IPS-15b (cell line): ENCODE results near the gene NGRN.
"Not testable (repeated sequence)": the region's sequence is repeated elsewhere in the genome, so short reads cannot be mapped to it uniquely, and the experiment has no call there.

Experiments used
- H3K27me3 ChIP-seq: one replicate; pipeline ENCODE4 v1.6.1; 2013; ENCODE audit warnings: low read length; ENCODE audit not compliant: control insufficient read depth, insufficient read depth
- H3K36me3 ChIP-seq: one replicate; pipeline ENCODE4 v1.6.1; 2013; ENCODE audit warnings: low read length; ENCODE audit not compliant: control insufficient read depth, insufficient read depth
- H3K4me1 ChIP-seq: one replicate; pipeline ENCODE4 v1.6.1; 2013; ENCODE audit warnings: mild to moderate bottlenecking, low read length; ENCODE audit not compliant: control insufficient read depth, insufficient read depth
- H3K4me3 ChIP-seq: one replicate; pipeline ENCODE4 v1.5.1; 2013; ENCODE audit warnings: low read depth, low read length
- H3K9ac ChIP-seq: one replicate; pipeline ENCODE4 v1.6.1; 2013; ENCODE audit warnings: low read depth, mild to moderate bottlenecking, low read length
- H3K9me3 ChIP-seq: one replicate; pipeline ENCODE4 v1.6.1; 2013; ENCODE audit warnings: mild to moderate bottlenecking, low read length; ENCODE audit not compliant: control insufficient read depth, insufficient read depth

The NGRN gene

GRCh38 chr15:90293040-90293810 lies 27.8 kb downstream of the NGRN start:
- H3K9ac ChIP-seq, H3K36me3 ChIP-seq, H3K4me1 ChIP-seq, H3K9me3 ChIP-seq, H3K27me3 ChIP-seq, H3K4me3 ChIP-seq: not testable (repeated sequence)

DNA sequence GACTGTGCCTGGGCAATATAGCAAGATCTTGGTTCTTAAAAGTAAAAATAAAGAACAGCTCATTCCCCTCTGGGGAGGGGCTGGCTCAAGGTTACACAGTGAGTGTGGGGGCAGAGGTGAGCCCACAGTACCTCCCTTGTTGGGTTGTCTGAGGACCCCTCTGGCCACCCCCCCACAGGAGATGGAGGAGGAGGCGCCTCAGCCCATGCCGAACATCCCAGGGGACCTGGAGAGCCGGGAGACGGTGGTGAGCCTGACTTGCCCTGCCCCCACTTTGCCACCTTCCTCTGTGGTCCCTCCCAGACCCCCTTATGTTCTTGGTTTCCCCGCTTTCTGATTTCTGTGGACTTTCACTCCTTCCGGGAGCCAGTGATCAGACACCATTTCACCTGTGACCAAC lies 28.7 kb downstream of the NGRN start:
- H3K9me3 ChIP-seq, result no peaks in the 10 kb centered on the region
- no peaks in the 10 kb centered on the region for H3K27me3 ChIP-seq
- no peak overlapping the region for H3K9ac ChIP-seq
- H3K4me3 ChIP-seq, result no peak overlapping the region
- H3K36me3 ChIP-seq, result no peaks in the 10 kb centered on the region
- H3K4me1 ChIP-seq, result no peaks in the 10 kb centered on the region

- no peaks in the 10 kb centered on the region for H3K4me1 ChIP-seq
- no peaks in the 10 kb centered on the region for H3K27me3 ChIP-seq
- no peak overlapping the region for H3K4me3 ChIP-seq
- no peaks in the 10 kb centered on the region for H3K36me3 ChIP-seq
- H3K9me3 ChIP-seq, result no peaks in the 10 kb centered on the region
- H3K9ac ChIP-seq, result no peak overlapping the region
These were observed 29.3 kb downstream of the NGRN start for GRCh38 chr15:90294601-90295269.

GRCh38 chr15:90295270-90295648 lies 29.8 kb downstream of the NGRN start:
- Histone ChIP-seq H3K4me1 (no peaks in the 10 kb centered on the region), H3K9me3 (no peaks in the 10 kb centered on the region), H3K27me3 (no peaks in the 10 kb centered on the region), H3K4me3 (no peak overlapping the region), H3K36me3 (no peaks in the 10 kb centered on the region), H3K9ac (no peak overlapping the region)

- not testable (repeated sequence) for H3K36me3 ChIP-seq, H3K9me3 ChIP-seq, H3K4me1 ChIP-seq, H3K27me3 ChIP-seq, H3K9ac ChIP-seq, H3K4me3 ChIP-seq
These were observed 30.9 kb downstream of the NGRN start for GRCh38 chr15:90296316-90296884.

DNA sequence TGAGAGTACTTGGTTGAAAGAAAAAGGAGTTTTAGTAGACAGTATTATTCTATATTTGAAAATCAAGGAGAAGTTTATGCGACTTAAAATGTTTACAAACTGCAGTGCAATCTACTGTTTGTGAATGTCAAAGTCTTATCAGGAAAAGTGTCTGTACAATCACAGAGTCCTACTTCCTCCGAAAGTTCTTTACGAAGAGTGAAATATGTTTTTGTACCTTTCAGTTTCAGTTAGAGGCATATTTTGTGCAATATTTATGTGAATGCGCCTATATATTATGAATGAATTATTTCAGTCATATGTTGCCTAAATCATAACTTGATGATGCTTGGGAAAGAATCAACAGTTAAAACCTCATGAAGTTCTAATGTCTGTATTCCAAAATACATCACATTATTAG lies 31.5 kb downstream of the NGRN start:
- Histone ChIP-seq H3K36me3 (no peaks in the 10 kb centered on the region), H3K9me3 (no peaks in the 10 kb centered on the region), H3K4me1 (peaks cover 3% of the 10 kb centered on the region), H3K4me3 (no peak overlapping the region), H3K27me3 (no peaks in the 10 kb centered on the region), H3K9ac (no peak overlapping the region)

DNA sequence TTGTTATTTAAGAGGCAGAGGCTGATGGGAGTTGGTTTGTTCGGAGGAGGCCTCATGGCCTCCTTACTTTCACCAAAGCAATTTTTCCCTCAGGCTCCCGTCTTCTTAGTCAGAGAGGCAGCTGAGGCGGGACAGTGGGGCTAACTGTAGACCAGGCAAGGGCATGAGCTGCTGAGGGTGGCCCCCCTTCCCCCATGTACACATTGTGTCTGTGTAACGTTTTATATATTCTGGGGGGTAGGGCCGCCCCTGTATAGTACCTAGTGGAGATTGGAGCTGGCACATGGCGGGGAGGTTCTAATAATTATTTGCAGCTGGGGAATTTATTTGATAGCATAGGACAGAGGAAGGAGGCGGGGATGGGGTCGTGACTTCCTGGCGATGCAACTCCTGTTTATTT lies 35.1 kb downstream of the NGRN start:
- no peaks in the 10 kb centered on the region for H3K36me3 ChIP-seq
- H3K4me3 ChIP-seq, result no peak overlapping the region
- H3K9me3 ChIP-seq, result no peaks in the 10 kb centered on the region
- H3K9ac ChIP-seq, result no peak overlapping the region
- H3K27me3 ChIP-seq, result no peaks in the 10 kb centered on the region
- peaks cover 3% of the 10 kb centered on the region for H3K4me1 ChIP-seq

- H3K4me3 ChIP-seq, result no peak overlapping the region
- no peak overlapping the region for H3K9ac ChIP-seq
- H3K27me3 ChIP-seq, result no peaks in the 10 kb centered on the region
- peaks cover 3% of the 10 kb centered on the region for H3K4me1 ChIP-seq
- no peaks in the 10 kb centered on the region for H3K9me3 ChIP-seq
- H3K36me3 ChIP-seq, result no peaks in the 10 kb centered on the region
These were observed 35.7 kb downstream of the NGRN start for GRCh38 chr15:90300988-90301706.

DNA sequence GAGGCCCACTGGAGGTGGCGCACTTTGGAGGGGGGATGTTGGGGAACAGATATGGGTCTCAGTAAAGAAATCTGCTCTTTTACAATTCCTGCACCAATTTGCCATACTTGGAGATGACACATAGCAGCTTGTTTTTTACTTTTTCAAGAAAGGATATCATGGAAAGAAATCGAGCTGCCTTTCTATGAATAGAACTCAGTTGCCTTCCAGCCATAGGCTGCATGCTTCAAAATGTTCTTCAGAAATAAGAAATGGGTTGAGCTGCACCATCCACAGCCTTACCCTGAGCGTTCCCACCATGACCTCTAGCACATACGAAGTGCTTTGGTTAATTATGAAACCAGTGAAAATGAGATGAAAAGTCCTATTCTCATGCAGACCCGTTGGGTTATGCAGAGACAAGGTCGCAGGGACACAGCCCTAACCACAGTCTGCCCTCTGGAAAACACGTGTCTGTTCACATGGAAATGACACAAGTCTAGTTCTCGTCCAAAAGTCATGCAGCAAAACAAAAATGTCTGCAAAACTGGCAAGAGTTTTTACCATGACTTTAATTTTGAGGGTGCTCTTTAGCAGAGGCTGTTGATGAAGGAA lies 36.3 kb downstream of the NGRN start:
- Histone ChIP-seq H3K4me1 (peaks cover 3% of the 10 kb centered on the region), H3K9me3 (no peaks in the 10 kb centered on the region), H3K36me3 (no peaks in the 10 kb centered on the region), H3K27me3 (no peaks in the 10 kb centered on the region), H3K9ac (no peak overlapping the region), H3K4me3 (no peak overlapping the region)

DNA sequence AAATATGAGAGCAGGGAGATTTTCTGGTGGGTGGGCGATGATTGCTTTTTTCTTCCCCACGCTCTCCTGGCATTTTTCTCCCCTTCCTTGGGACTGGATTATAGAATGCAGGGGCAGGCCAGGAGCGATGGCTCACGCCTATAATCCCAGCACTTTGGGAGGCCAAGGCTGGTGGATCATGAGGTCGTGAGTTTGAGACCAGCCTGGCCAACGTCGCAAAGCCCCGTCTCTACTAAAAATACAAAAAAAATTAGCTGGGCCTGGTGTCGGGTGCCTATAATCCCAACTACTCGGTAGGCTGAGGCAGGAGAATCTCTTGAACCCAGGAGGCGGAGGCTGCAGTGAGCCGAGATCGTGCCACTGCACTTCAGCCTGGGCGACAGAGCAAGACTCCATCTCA lies 39.9 kb downstream of the NGRN start:
- H3K27me3 ChIP-seq, H3K9ac ChIP-seq, H3K4me1 ChIP-seq, H3K4me3 ChIP-seq, H3K9me3 ChIP-seq, H3K36me3 ChIP-seq: not testable (repeated sequence)

DNA sequence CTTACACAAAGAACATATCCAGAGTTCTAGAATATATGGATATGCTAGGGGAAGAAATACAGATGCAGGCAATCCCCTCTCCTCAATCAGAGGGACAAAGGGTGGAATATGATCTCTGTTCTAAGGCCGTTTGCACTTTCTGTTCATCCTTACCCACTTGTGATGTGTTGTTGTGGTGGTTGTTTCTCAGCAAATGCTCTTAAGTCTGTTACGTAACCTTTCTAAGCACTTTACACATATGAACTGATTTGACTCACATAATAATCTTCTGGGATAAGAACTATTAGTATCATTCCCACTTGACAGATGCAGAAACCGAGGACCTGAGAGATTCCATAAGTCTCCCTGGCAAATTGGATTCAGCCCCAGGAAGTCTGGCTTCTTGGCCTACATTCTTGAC lies 40.5 kb downstream of the NGRN start:
- Histone ChIP-seq H3K4me1 (peaks cover 2% of the 10 kb centered on the region), H3K36me3 (no peaks in the 10 kb centered on the region), H3K27me3 (no peaks in the 10 kb centered on the region), H3K9ac (no peak overlapping the region), H3K4me3 (no peak overlapping the region), H3K9me3 (no peaks in the 10 kb centered on the region)
